ENCODE data around the gene TECR. TPM values are rescaled to one million over a fixed set of nuclear protein-coding genes. Genes with fewer than 3 reads are reported as not detected.

TECR gene
- total and polyA plus RNA-seq, 9 of the 15 experiments (the other 6 are each of a cell fraction or from before 2014, with no cell fraction given): 29.3 to 211 (median 81.4) TPM

DNA sequence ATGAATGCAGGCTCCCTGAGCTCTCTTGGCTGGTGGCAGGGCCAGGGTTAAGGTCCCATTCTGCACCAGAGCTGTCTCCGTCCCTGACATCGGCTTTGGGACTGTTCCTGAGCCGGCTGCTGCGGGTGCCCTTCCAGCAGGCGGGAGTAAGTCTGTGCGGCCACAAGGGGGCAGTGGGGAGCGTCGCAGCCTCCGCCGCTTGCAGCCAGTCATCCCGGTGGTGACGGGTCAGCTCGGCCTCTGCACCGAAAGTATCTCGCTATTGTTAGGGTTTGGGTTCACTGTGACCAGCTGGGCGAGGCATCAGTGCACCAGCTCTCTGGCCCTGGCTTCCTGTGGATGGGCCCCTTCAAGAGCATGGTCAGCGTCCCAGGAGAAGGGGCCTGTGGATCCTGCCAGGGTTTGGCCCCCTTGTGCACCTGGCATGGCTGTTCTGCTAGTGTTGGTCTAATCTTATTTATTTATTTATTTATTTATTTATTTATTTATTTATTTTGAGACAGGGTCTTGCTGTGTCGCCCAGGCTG is 27.3 kb downstream of the TECR start (continued):
- TF ChIP-seq DIDO1 (tag; IDR thresholded peaks at IDR 0.05; ENCODE audit: low read depth) (no peak), CBX1 (IDR thresholded peaks at IDR 0.05; ENCODE audit: low read depth) (no peak), ZNF778 (CRISPR knock-in tag; IDR thresholded peaks at IDR 0.05) (no peak), ZNF79 (CRISPR knock-in tag; IDR thresholded peaks at IDR 0.05; ENCODE audit: low read depth) (no peak), ZNF224 (CRISPR knock-in tag; IDR thresholded peaks at IDR 0.05) (no peak), CC2D1A (IDR thresholded peaks at IDR 0.05) (peak; percentile 30; the same call in 1 of the 2 replicates), TCFL5 (CRISPR knock-in tag; conservative IDR thresholded peaks at IDR 0.05) (no peak), RB1 (IDR thresholded peaks at IDR 0.05; ENCODE audit: low read depth) (peak; percentile 89; the same call in 1 of the 2 replicates), THRAP3 (IDR thresholded peaks at IDR 0.05; ENCODE audit: borderline replicate concordance) (no peak), ESRRA (IDR thresholded peaks at IDR 0.05; ENCODE audit: borderline replicate concordance, low read depth) (no peak), TAL1 (IDR thresholded peaks at IDR 0.05) (no peak), WHSC1 (IDR thresholded peaks at IDR 0.05; ENCODE audit: low read length) (no peak), TOE1 (IDR thresholded peaks at IDR 0.05; ENCODE audit: borderline replicate concordance) (0 out of 2 replicates have a peak, but pooled peaks have one; percentile 16), TOE1 (CRISPR knock-in tag; IDR thresholded peaks at IDR 0.05; ENCODE audit: borderline replicate concordance, low read depth) (no peak), POLR2AphosphoS2 (IDR thresholded peaks at IDR 0.05; ENCODE audit: low read length) (no peak)
- TF ChIP-seq, protein P1, sequence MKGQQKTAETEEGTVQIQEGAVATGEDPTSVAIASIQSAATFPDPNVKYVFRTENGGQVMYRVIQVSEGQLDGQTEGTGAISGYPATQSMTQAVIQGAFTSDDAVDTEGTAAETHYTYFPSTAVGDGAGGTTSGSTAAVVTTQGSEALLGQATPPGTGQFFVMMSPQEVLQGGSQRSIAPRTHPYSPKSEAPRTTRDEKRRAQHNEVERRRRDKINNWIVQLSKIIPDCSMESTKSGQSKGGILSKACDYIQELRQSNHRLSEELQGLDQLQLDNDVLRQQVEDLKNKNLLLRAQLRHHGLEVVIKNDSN (CRISPR knock-in tag; IDR thresholded peaks at IDR 0.05): no peak
- TF ChIP-seq, protein P2, sequence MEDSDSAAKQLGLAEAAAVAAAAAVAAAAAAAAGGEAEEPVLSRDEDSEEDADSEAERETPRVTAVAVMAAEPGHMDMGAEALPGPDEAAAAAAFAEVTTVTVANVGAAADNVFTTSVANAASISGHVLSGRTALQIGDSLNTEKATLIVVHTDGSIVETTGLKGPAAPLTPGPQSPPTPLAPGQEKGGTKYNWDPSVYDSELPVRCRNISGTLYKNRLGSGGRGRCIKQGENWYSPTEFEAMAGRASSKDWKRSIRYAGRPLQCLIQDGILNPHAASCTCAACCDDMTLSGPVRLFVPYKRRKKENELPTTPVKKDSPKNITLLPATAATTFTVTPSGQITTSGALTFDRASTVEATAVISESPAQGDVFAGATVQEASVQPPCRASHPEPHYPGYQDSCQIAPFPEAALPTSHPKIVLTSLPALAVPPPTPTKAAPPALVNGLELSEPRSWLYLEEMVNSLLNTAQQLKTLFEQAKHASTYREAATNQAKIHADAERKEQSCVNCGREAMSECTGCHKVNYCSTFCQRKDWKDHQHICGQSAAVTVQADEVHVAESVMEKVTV (CRISPR knock-in tag; IDR thresholded peaks at IDR 0.05): no peak
- TF ChIP-seq, protein P3, sequence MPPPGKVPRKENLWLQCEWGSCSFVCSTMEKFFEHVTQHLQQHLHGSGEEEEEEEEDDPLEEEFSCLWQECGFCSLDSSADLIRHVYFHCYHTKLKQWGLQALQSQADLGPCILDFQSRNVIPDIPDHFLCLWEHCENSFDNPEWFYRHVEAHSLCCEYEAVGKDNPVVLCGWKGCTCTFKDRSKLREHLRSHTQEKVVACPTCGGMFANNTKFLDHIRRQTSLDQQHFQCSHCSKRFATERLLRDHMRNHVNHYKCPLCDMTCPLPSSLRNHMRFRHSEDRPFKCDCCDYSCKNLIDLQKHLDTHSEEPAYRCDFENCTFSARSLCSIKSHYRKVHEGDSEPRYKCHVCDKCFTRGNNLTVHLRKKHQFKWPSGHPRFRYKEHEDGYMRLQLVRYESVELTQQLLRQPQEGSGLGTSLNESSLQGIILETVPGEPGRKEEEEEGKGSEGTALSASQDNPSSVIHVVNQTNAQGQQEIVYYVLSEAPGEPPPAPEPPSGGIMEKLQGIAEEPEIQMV (tag; conservative IDR thresholded peaks at IDR 0.05; ENCODE audit: low read depth): no peak
- TF ChIP-seq, protein P4, sequence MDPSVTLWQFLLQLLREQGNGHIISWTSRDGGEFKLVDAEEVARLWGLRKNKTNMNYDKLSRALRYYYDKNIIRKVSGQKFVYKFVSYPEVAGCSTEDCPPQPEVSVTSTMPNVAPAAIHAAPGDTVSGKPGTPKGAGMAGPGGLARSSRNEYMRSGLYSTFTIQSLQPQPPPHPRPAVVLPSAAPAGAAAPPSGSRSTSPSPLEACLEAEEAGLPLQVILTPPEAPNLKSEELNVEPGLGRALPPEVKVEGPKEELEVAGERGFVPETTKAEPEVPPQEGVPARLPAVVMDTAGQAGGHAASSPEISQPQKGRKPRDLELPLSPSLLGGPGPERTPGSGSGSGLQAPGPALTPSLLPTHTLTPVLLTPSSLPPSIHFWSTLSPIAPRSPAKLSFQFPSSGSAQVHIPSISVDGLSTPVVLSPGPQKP (CRISPR knock-in tag; IDR thresholded peaks at IDR 0.05): no peak
- TF ChIP-seq, protein P5, sequence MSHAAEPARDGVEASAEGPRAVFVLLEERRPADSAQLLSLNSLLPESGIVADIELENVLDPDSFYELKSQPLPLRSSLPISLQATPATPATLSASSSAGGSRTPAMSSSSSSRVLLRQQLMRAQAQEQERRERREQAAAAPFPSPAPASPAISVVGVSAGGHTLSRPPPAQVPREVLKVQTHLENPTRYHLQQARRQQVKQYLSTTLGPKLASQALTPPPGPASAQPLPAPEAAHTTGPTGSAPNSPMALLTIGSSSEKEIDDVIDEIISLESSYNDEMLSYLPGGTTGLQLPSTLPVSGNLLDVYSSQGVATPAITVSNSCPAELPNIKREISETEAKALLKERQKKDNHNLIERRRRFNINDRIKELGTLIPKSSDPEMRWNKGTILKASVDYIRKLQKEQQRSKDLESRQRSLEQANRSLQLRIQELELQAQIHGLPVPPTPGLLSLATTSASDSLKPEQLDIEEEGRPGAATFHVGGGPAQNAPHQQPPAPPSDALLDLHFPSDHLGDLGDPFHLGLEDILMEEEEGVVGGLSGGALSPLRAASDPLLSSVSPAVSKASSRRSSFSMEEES (CRISPR knock-in tag; IDR thresholded peaks at IDR 0.05): no peak
- TF ChIP-seq, protein P6, sequence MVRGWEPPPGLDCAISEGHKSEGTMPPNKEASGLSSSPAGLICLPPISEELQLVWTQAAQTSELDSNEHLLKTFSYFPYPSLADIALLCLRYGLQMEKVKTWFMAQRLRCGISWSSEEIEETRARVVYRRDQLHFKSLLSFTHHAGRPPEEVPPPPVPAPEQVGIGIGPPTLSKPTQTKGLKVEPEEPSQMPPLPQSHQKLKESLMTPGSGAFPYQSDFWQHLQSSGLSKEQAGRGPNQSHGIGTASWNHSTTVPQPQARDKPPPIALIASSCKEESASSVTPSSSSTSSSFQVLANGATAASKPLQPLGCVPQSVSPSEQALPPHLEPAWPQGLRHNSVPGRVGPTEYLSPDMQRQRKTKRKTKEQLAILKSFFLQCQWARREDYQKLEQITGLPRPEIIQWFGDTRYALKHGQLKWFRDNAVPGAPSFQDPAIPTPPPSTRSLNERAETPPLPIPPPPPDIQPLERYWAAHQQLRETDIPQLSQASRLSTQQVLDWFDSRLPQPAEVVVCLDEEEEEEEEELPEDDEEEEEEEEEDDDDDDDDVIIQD (CRISPR knock-in tag; IDR thresholded peaks at IDR 0.05): no peak
